GM21619 (cell line): ENCODE measurements around the gene CACNB2.

Experiments used
- ATAC-seq: cut with Tn5 transposase; IDR thresholded peaks from one replicate; pipeline ENCODE4 v1.9.1; 2021; ENCODE audit not compliant: unreplicated experiment

Gene CACNB2

DNA sequence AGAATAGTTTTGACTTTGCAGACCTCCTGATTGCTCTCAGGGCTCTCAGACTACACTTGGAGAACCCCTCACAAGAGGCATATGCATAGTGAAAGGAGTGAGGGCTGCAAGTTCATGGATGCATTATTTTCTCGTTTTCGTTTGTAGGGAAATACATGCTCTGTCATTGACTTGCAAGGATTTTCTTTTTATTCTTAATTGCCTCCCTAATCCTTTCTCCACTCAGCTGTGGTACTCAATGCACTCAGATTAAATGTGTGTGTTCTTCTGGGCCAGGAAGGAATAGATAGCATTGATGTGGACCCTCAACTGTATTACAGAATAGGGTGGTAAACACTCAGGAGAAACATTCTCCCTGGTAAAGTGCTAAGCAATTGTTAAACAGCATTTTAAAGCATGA, 188.7 kb downstream of the CACNB2 start:
- no peak for ATAC-seq

- ATAC-seq = no peak
These were observed 191.8 kb downstream of the CACNB2 start for GRCh38 chr10:18332048-18332447.

- no peak for ATAC-seq
These were observed 192.3 kb downstream of the CACNB2 start for GRCh38 chr10:18332484-18332883.

DNA sequence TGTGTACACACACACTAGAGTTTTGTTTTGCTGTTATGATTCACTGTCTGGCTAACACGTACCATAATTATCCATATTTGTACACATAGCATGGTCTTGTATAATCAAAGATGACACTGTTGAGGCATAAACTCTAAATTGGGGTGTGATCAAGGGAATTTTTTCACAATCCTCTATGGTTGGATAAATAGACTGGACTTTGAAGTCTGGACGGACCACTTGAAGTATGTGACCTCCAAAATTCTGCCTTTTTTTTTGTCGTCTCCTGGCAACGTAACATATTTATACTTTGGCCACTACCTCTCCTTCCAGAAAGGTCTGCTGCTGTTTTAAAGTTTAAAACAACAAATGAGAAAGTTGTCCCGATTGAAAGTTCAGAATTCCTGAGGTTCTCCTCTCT, 193.4 kb downstream of the CACNB2 start:
- no peak for ATAC-seq

DNA sequence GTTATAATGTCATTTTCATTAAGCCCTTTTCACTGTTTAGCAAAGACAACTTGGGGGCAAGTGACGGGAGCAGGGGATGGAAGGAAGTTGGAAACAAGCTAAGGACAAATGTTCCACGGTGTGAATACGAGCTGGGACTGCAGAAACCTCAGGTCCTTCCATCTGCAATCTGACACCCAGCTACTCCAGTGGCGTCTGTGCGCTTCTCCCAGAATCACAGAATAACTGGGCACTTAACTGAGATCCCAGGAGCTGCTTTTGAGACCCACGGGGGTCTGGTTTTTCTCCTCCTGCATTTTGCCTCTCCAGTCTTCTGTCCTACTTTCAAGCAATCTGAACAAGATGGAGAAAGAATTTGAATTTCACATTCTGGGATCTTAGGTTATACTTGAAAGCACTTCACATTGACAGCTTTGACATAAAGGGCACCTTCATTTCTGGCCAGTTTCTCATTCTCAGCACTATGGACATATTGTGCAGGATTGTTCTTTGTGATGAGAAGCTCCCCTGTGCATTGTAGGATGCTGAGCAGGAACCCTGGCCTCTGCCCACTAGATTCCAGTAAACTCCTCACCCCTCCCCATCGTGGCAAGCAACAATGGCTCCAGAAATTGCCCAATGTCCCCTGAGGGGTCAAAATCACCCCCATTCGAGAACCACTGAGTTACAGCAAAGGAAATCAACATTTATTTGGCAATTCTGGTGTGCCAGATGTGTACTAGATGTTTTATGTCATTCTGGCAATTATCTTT, 194.1 kb downstream of the CACNB2 start:
- no peak for ATAC-seq

DNA sequence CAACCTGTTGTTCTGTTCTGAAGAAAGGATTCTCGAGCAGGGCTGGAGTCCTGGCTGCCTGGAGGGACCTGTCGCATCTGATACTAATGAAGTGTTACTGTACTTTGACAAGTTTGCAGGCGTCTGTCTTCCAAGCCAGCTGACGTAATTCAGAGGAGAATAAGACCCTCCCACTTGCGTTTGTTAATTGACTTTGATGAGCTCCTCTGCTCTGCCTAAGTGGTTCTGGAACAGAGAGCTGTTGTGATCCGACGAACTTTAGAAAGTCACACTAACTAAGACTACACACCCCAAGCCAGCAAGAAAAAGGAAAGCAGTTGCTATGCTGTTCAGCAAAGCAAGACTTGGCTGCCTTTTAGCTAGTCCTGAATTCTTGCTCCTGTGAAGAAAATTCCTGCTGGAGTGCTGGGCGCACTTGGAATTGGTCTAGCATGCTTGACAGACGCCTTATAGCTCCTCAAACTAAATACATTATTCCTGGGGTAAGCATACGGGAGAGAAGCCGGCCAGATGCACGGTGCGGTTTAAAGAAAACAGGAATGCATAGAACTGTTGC, 200.3 kb downstream of the CACNB2 start:
- ATAC-seq = no peak

- no peak for ATAC-seq
These were observed 200.8 kb downstream of the CACNB2 start for GRCh38 chr10:18341055-18341454.

- ATAC-seq = no peak
These were observed 203.3 kb downstream of the CACNB2 start for GRCh38 chr10:18343573-18343972.

DNA sequence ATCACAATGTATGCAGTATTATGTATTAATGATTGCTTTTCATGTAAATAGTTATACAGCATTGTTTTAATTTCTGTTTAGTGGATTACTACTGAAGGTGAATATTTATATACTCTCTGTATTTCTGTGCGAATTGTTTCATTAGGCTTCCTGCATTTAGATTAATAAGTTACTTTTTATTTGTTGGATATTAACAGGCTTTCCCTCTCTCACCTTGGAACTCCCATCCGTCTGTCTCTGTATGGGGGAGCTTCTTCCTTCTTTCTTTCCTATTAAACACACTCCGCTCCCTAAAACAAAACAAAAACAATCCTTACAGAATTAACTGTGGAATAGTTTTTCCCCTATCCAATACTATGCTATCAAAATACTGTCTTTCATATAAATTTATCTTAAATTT, 205.1 kb downstream of the CACNB2 start:
- ATAC-seq = no peak

DNA sequence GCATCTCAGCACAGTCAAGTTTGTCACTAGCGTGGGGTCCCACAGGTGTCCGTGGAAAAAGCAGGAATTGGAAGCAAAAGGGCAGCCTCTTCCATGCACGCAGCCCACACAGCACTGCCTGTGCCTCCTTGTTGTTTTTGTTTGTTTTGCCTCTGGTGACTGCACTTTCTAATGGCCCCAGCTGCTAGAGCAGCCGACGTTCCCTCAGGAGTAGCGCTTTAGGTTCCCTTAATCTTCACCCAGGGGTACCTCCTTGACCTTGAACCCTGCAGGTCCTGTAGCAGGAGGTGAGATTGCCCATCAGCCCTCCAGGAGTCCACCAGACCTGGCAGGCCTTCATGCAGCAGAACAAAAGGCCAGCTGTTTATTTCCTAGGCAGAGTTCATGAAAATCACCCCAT, 210.1 kb downstream of the CACNB2 start:
- ATAC-seq = no peak

DNA sequence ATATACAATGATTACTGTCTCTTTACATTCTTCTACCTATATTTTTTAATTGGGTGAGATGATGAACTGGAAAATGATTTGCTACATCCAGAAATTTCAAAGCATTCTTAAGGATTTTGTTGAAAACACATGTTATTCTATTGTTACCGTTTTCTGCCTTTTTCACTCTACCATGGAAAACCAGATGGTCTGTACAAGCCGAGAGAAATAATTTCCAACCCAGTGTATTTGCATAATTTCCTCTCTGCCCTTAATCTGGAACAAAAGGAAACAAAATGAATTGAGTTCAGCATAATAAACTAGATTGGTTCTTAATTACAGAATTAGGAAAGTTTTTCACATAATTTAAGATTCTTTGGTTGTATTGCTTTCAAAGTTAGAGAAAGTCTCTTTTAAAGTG, 211.2 kb downstream of the CACNB2 start:
- no peak for ATAC-seq

DNA sequence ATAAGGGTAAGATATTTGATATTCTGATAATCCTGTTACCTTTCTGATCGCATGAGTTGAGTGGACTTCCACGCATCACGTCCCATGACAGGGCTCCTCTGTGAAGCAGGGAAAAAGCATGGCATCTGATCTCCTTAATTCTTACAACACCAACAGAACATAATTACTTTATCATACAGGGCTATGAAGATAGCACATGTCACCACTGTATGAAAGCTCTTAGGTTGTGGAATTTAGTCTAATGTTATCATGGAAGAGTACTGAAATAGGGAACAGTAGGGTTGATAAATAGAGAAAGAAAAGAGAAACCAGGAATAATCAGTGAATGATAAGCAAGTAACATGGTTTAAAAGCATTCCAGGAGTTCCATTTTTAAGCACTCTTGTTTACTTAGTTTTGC, 212.0 kb downstream of the CACNB2 start:
- no peak for ATAC-seq

- ATAC-seq = no peak
These were observed 219.6 kb downstream of the CACNB2 start for GRCh38 chr10:18359812-18360211.

GRCh38 chr10:18362892-18363291, 222.7 kb downstream of the CACNB2 start:
- ATAC-seq = no peak

DNA sequence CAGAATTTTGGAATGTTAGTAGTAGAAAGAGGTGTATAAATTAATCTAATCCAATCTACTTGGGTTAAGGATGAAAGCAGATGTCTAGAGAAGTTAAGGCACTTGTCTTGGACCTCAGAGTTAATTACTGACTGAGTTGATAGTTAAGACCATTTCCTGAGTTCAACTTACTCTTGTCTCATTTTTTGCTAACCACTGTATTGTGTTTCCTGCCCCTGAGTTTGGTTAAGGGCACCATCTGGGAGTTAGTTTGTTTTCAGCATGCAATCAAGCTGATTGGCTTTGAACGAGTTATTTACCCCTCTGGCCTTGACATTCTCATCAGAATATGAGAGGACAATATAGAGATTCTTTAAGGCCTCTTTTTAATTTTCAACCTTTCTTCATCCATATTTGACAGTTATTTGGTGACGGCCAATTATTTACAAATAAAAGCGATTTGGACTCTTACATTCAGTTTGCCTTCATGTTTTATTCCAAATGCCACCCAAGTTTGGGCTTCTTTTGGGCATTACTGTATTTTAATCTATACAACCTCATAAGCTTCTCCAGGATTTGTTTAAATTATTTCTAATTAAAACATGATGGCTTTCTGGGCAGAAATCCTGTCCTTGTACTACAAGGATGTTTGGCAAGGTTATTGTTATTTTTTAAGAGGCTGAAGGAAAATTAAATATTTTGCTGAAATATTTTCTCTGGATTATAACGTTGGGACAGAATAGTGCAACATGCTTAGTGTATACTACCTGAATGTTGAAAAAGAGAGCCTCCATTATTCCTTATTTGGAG, 225.0 kb downstream of the CACNB2 start:
- ATAC-seq = peak; percentile 83

GRCh38 chr10:18367840-18368239, 227.6 kb downstream of the CACNB2 start:
- no peak for ATAC-seq

DNA sequence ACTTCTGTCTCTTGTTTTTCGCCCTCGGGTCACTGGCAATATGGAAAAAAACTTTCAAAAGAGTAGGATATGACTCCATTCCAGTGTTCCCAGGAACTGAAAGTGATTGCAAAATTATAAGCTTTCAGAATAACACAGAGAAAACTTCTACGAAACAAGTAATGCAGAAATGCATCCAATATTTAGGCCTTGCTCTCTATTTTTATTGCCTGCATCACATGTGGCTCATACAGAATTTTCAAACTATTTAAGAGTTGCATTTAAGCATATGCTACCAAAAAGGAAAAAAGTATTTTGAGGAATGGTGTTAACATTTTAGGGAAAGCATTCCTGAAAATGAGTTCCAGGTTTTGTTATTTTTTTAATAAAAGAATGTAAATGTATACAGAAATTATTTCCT, 228.0 kb downstream of the CACNB2 start:
- ATAC-seq = no peak

DNA sequence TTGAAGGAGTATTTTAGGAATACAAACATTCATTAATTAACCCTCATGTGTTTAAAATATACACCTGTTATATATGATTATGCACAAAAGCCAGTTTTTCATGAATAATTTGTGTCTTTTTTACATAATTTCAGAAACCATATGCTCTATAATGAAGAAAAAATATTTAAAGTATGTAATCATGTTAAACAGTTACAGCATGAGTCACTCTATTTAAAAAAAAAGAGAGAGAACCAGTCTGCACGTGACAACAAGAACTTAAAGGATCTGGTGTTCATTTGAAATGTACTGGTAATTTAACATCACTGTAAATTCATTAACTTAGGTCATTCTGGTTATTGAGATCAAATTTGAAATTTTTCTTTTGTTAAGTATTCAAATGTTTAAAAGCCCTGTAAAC, 228.5 kb downstream of the CACNB2 start:
- no peak for ATAC-seq

DNA sequence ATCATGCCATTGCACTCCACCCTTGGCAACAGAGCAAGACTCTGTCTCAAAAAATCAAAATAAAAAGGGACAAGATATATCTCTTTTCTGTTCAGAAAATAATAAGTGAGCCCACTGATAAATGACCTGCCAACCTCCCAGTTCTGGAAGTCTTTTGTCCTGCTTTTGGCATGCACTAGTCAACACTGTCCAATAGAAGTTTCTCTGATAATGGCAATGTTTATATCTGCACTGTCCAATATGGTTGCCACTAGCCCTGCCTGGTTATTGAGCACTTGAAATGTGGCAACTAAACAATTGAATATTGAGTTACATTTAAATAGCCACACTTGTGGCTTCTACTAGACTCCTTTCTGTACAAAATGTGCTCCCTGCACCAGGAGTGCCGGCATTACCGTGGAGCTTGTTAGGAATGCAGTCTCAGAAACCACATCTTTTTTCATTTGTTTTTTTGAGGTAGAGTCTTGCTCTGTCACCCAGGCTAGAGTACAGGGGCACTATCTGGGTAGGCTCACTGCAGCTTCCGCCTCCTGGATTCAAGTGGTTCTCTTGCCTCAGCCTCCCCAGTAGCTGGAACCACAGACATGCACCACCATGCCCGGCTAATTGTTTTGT, 229.7 kb downstream of the CACNB2 start:
- no peak for ATAC-seq

DNA sequence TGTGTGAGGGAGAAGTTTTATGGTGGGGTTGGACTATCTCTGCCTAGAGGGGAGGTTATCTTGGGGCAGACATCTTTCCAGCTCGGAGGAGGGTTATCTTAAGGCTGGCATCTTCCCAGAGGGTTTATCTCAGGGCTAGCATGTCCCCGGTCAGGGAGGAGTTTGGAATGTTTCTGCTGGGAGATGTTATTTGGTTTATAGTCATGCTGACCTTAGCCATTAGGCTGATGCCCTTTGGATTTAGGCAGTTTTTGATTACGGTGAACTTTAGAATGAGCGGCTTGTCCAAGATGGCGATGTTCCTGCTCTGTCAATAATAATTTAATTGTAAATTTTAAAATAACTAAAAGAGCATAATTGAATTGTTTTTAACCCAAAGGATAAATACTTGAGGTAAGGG, 236.4 kb downstream of the CACNB2 start:
- ATAC-seq = no peak

DNA sequence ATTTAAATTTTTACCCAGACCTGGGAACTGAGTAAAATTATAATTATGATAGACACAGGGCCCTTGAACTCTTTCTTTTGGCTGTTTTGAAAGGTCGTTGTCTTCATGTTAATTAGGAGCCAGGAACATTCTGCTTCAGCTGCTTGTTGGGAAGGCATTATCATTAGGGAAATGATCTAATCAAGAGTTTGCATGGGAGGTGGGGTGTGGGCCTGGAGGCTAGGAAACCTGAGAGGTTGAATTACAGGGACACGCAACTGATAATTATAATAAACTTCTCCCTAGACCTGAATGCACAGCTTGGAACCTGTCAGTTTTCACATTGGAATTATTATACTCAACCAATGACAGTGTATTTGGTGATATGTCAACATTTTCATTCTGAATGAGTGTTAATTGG, 237.7 kb downstream of the CACNB2 start:
- ATAC-seq = no peak

- ATAC-seq = no peak
These were observed 238.5 kb downstream of the CACNB2 start for GRCh38 chr10:18378766-18379165.
